ENCODE data around the gene CDH24.

CDH24 gene

DNA sequence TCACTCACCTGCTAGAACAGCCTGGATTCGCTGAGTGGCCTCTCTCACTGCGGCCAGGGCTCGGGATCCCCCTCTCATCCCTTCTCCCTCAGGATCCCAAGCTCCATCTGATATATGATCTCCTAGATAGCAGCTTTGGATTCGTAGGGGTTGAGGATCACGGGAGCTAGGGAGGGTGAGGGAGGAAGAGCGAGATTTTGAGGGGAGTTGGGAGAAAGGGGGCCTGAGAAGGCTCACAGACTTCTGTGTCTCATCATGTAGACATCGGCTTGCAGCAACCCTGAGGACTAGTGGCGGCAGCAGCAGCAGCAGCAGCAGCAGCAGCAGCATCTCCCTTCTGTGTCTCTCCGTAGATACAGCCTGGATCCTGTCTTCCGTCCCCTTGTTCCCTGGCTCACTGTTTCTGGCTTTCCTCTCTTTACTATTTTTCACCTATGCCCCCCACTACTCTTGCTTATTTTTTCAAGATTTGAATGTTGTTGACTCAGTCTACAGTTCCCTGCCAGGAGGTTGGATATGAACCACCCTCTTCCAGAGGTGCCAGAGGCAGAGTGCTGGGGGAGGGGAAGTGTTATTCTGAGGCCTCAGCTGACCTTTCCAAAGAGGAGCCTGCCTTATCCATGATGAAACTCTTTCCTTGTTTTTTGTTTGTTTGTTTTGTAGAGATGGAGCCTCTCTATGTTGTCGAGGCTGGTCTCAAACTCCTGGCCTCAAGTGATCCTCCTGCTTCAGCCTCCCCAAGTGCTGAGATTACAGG, 47.4 kb upstream of the CDH24 start, which contains the start of gene CIROP:
Gene CIROP (minus strand): TSS at position 399 of the 757 bp plus-strand sequence. CDS start 69 bp downstream, at position 330.
- Histone ChIP-seq H3K4me3 (ENCODE audit: low read depth, low read length, poor library complexity, severe bottlenecking) (no peak within 1 kb of the TSS), H3K9ac (ENCODE audit: low read length) (no peak within 1 kb of the TSS), H3K4me2 (ENCODE audit: low read length) (no peak within 1 kb of the TSS), H3K4me1 (ENCODE audit: insufficient read depth, low read length, severe bottlenecking) (no peaks in the 10 kb centered on the region), H3K27me3 (ENCODE audit: insufficient read depth, low read length) (no peaks in the 10 kb centered on the region), H3K36me3 (ENCODE audit: insufficient read depth, low read length) (no peaks in the 10 kb centered on the region; the same call in 1 of the 2 replicates), H3K9me2 (ENCODE audit: low read depth, low read length) (no peaks in the 10 kb centered on the region), H2AFZ (ENCODE audit: low read length) (no peak within 1 kb of the TSS), H4K20me1 (ENCODE audit: insufficient read depth, low read length) (no peaks in the 10 kb centered on the region), H3K27ac (ENCODE audit: low read depth, low read length, poor library complexity, severe bottlenecking) (no peak within 1 kb of the TSS), H3K9me3 (ENCODE audit: low read length) (no peaks in the 10 kb centered on the region), H3F3A (ENCODE audit: insufficient read depth, low read length) (no peaks in the 10 kb centered on the region), H3K79me2 (ENCODE audit: insufficient read depth, low read length) (no peaks in the 10 kb centered on the region)
- TF ChIP-seq, protein P1, sequence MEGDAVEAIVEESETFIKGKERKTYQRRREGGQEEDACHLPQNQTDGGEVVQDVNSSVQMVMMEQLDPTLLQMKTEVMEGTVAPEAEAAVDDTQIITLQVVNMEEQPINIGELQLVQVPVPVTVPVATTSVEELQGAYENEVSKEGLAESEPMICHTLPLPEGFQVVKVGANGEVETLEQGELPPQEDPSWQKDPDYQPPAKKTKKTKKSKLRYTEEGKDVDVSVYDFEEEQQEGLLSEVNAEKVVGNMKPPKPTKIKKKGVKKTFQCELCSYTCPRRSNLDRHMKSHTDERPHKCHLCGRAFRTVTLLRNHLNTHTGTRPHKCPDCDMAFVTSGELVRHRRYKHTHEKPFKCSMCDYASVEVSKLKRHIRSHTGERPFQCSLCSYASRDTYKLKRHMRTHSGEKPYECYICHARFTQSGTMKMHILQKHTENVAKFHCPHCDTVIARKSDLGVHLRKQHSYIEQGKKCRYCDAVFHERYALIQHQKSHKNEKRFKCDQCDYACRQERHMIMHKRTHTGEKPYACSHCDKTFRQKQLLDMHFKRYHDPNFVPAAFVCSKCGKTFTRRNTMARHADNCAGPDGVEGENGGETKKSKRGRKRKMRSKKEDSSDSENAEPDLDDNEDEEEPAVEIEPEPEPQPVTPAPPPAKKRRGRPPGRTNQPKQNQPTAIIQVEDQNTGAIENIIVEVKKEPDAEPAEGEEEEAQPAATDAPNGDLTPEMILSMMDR (IDR thresholded peaks at IDR 0.05; ENCODE audit: low read length), result no peak
- TF ChIP-seq EZH2 (IDR thresholded peaks at IDR 0.05; ENCODE audit: borderline replicate concordance, low read length), result no peak

DNA sequence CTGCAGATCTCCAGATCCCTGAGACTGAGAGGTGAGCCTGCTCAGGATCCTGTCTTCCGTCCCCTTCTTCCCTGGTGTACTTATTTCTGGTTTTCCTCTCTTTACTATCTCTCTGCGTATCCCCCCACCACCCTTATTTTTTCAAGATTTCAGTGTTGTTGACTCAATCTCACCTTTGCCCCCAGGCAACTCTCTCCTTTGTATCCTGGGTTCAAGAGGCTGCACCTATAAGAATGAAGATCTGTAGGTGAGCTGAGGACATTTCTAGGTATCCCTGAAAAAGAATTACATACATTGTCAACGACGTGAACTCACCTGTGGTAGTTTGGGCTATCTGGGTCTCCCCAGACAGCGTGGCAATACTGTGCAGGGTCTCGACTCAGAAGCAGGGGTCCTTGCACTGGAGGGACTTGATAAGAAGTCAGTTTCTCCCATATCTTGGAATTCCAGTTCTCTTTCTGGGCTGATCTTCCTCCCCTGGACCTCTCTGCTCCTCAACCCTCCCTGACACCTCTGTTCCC, 46.8 kb upstream of the CDH24 start:
- no peak overlapping the region for H3K4me2 ChIP-seq (ENCODE audit: low read length)

GRCh38 chr14:23103581-23103980, 46.3 kb upstream of the CDH24 start:
- H3K9me3 ChIP-seq (ENCODE audit: low read length), result no peaks in the 10 kb centered on the region
- no peak overlapping the region for H3K27ac ChIP-seq (ENCODE audit: low read depth, low read length, poor library complexity, severe bottlenecking)
- H3K36me3 ChIP-seq (ENCODE audit: insufficient read depth, low read length), result peaks cover 9% of the 10 kb centered on the region
- no peak overlapping the region for H3K9ac ChIP-seq (ENCODE audit: low read length)
- no peak overlapping the region for H3K4me2 ChIP-seq (ENCODE audit: low read length)
- no peaks in the 10 kb centered on the region for H3K27me3 ChIP-seq (ENCODE audit: insufficient read depth, low read length)
- TF ChIP-seq EZH2 (IDR thresholded peaks at IDR 0.05; ENCODE audit: borderline replicate concordance, low read length), result no peak
- TF ChIP-seq, protein P1 (IDR thresholded peaks at IDR 0.05; ENCODE audit: low read length), result no peak
- H3K4me3 ChIP-seq (ENCODE audit: low read depth, low read length, poor library complexity, severe bottlenecking), result no peak overlapping the region
- H3F3A ChIP-seq (ENCODE audit: insufficient read depth, low read length), result no peaks in the 10 kb centered on the region
- H2AFZ ChIP-seq (ENCODE audit: low read length), result no peak overlapping the region
- H4K20me1 ChIP-seq (ENCODE audit: insufficient read depth, low read length), result no peaks in the 10 kb centered on the region
- H3K79me2 ChIP-seq (ENCODE audit: insufficient read depth, low read length), result no peaks in the 10 kb centered on the region
- no peaks in the 10 kb centered on the region for H3K4me1 ChIP-seq (ENCODE audit: insufficient read depth, low read length, severe bottlenecking)
- no peaks in the 10 kb centered on the region for H3K9me2 ChIP-seq (ENCODE audit: low read depth, low read length)

More for the DNA sequence above, 46.8 kb upstream of the CDH24 start:
- Histone ChIP-seq H3K9ac (ENCODE audit: low read length) (no peak overlapping the region), H3K4me1 (ENCODE audit: insufficient read depth, low read length, severe bottlenecking) (no peaks in the 10 kb centered on the region), H3K36me3 (ENCODE audit: insufficient read depth, low read length) (peaks cover 3% of the 10 kb centered on the region), H3K4me3 (ENCODE audit: low read depth, low read length, poor library complexity, severe bottlenecking) (no peak overlapping the region), H3K9me2 (ENCODE audit: low read depth, low read length) (no peaks in the 10 kb centered on the region), H3K27me3 (ENCODE audit: insufficient read depth, low read length) (no peaks in the 10 kb centered on the region), H3F3A (ENCODE audit: insufficient read depth, low read length) (no peaks in the 10 kb centered on the region), H4K20me1 (ENCODE audit: insufficient read depth, low read length) (no peaks in the 10 kb centered on the region), H3K9me3 (ENCODE audit: low read length) (no peaks in the 10 kb centered on the region), H2AFZ (ENCODE audit: low read length) (no peak overlapping the region), H3K79me2 (ENCODE audit: insufficient read depth, low read length) (no peaks in the 10 kb centered on the region), H3K27ac (ENCODE audit: low read depth, low read length, poor library complexity, severe bottlenecking) (no peak overlapping the region)
- TF ChIP-seq EZH2 (IDR thresholded peaks at IDR 0.05; ENCODE audit: borderline replicate concordance, low read length), result no peak
- TF ChIP-seq, protein P1 (IDR thresholded peaks at IDR 0.05; ENCODE audit: low read length), result no peak
